Activated CD4-positive, alpha-beta T cell treated with anti-CD3 and anti-CD28 coated beads for 4 hours (primary cell): Measurements from ENCODE around the gene ARHGAP11B.
A peak's percentile ranks its signal among the peaks of the same experiment; 100 is the strongest.
"Not testable (repeated sequence)": the region's sequence is repeated elsewhere in the genome, so short reads cannot be mapped to it uniquely, and the experiment has no call there.

Experiments used
- DNase-seq, 2 donors: peaks; one replicate each; pipeline ENCODE4 v3.0.0-alpha.2; 2020

ARHGAP11B gene

DNA sequence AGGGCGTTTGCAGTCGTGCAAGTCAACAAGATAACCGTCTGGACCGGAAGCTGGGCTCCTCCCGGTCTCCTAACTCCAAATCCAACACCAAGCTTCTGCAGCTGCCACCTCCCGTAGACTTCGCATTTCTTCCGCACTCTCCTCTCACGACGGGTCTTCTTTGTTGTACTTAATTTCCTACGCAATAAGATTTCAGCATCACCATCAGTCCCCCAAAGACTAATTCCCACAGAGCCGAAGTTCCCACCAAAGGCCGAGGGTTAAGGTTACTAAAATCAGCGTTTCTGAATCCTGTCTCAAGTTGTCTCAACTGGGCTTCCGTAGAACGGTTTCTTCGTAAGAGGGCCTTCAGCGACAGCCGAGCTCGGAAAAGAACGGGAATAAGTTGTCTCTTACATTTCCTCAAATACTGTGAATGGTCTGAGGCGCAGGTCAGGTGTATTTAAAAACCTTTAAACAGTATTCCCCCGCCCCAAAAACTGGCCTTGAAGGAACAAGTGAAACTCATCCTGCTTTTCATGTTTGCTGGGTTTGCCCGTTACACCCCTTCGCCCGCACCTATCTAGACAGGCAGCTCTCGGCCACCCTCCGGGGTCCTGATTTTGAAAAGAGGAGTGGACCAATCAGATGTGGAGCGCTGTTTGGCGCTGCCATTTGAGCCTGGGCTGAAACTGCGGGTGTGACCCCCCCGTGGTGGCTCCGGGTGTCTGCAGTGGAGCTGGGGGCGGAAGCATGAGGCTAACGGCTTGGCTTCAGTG lies at the start of gene ARHGAP11B:
Gene ARHGAP11B (plus strand): TSS at position 693 of the 758 bp plus-strand sequence.
- peak; percentile 90 to 91 for DNase-seq

DNA sequence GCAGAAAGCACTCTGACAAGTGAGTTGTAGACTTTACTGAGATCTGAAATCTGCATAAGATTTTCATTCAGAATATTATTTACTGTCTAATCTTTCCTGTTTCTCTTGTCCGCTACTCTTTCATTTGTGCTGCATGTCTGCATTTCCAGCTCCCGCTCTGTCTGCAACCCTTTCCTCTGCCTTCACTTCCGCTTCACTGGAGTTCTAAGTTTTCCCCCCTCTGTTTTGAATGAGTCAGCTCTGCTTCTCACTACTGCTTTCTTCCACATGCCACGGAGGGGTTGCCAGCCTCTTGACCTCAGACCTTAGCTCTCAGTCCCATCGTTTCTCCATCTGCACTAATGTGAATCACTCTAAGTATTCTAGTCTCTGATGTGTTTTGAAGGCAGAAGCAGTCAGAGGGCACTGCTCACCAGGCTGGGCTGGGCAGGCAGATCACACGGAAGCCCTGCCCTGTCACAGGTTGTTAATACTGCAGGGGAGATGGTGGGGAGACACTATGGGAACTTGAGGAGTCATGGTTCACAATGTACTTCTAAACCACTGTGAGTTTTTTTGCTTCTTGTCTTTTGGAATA lies 46.4 kb upstream of the ARHGAP11B start:
- not testable (repeated sequence) for DNase-seq

GRCh38 chr15:30580716-30581115 lies 45.2 kb upstream of the ARHGAP11B start:
- not testable (repeated sequence) for DNase-seq

- not testable (repeated sequence) for DNase-seq
Measured at GRCh38 chr15:30598953-30599352, 27.0 kb upstream of the ARHGAP11B start.

- not testable (repeated sequence) for DNase-seq
Measured at GRCh38 chr15:30603796-30604195, 22.1 kb upstream of the ARHGAP11B start, which contains the start of gene GOLGA8H. Gene GOLGA8H (plus strand): TSS chr15:30604028. CDS start chr15:30604126, 98 bp downstream.

- not testable (repeated sequence) for DNase-seq
Measured at GRCh38 chr15:30612271-30612670, 13.7 kb upstream of the ARHGAP11B start.

DNA sequence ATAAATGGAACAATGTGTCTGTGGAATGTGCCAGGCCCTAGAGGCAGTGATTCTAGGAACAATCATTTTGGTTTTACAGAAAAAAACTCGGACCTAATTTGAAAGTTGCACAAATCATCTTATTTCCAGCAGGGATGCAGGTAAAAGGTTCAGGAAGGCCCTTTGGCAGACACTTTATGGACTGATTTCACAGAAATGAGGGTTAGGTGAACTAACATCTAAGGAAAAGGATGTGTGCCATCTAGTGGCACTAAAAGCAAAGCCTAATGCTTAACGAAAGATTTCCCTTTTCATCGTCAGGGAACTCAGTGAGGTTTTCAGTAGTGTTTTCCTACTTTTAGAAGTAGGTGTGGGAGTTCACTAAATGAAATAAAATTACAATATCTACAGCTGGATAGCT lies 4.6 kb upstream of the ARHGAP11B start:
- not testable (repeated sequence) for DNase-seq

- peak in 1 of 2 donors; percentile 6 for DNase-seq
Measured at GRCh38 chr15:30626194-30626565, 252 bp downstream of the ARHGAP11B start.

- not testable (repeated sequence) for DNase-seq
Measured at GRCh38 chr15:30626632-30627031, 704 bp downstream of the ARHGAP11B start.

DNA sequence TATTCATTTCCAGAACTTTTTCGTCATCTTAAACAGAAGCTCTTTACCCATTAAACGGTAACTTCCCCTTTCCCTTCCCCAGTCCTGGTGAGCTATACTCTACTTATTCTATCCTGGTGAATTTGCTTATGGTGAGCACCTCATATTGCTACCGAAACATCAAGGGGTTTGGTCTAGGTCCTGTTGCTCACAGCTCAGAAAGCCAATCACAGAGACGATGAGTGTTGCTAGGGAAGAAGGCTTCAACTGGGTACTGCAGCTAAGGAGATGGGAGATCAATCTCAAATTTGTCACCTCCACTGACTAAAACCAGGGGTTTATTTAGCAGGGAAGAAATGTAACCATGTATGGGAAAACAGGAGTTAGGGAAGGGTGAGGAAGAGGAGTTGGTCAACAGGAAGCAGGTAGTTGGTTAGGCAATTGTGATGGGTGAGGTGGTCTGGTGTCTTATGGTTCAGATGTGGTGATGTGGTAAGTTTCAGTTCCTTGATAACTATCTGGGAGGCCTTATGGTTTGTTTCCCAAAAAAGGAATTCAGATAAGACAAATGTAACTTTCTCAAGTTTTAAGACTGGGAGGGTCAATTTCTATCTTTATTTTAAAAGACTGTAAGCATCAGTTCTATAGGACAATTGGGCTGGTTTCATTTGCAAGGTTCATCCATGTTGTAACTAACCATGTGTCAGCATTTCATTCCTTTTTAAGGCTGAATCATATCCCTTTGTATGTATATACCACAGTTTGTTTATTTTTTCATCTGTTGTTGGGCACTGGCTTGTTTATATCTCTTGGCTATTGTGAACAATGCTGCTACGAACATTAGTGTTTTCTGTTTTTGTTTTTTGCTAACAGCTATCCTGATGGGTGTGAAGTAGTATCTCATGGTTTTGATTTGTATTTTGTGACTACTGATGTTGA lies 24.3 kb downstream of the ARHGAP11B start:
- no peak for DNase-seq

GRCh38 chr15:30661154-30661553 lies 35.2 kb downstream of the ARHGAP11B start:
- not testable (repeated sequence) for DNase-seq

GRCh38 chr15:30669621-30670020 lies 43.7 kb downstream of the ARHGAP11B start:
- DNase-seq = not testable (repeated sequence)

- DNase-seq = no peak
Measured at GRCh38 chr15:30670056-30670455, 44.1 kb downstream of the ARHGAP11B start.

DNA sequence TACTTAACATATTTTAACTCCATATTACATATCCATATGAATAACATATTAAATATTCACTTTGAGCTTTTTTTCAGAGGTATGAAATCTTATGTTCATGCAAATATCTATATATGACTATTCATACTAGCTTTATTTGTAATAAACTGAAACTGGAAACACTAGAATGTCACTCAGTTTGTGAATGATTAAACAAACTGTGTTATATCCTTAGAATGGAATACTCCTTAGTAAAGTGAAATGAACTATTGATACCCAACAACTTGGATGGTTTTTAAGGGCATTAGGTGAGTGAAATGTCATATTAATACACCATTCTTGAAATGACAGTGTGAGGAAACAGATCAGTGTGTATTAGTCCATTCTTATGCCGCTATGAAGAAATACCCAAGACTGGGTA lies 45.4 kb downstream of the ARHGAP11B start:
- DNase-seq = no peak

DNA sequence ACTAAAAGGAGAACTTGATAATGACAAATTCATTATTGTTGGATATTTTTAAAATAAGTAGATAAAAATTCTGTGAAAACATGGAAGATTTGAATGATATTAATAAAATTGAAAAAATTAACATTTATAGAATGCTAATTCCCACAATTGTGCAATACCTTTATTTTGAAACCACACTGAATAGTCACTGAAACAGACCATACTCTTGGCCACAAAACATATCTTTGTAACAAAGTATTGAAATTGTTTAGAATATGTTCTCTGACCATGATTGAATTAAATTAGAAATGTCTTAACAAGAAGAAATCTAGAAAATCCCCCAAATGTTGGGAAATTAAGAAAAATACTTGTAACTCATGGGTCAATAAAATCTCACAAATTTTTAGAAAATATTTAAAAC lies 49.2 kb downstream of the ARHGAP11B start:
- no peak for DNase-seq

DNA sequence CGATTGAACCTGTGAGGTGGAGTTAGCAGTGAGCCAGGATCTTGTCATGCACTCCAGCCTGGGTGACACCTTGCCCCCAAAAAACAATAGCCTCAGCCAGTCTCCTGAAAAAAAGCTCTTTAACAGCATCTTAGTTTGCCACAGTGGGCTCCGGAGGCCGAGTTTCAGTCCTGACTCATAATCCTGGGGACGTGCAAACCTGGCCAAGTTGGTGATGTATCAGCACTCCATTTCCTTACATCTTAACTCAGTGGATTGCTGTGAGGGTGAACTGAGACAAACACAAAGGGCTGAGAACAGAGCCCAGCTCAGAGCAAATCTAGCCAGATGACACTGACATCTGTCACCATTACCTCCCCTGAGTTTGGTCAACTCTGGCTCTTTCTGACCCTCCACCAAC lies 50.0 kb downstream of the ARHGAP11B start:
- not testable (repeated sequence) for DNase-seq

GRCh38 chr15:30680997-30681396 lies 55.1 kb downstream of the ARHGAP11B start:
- not testable (repeated sequence) for DNase-seq

DNA sequence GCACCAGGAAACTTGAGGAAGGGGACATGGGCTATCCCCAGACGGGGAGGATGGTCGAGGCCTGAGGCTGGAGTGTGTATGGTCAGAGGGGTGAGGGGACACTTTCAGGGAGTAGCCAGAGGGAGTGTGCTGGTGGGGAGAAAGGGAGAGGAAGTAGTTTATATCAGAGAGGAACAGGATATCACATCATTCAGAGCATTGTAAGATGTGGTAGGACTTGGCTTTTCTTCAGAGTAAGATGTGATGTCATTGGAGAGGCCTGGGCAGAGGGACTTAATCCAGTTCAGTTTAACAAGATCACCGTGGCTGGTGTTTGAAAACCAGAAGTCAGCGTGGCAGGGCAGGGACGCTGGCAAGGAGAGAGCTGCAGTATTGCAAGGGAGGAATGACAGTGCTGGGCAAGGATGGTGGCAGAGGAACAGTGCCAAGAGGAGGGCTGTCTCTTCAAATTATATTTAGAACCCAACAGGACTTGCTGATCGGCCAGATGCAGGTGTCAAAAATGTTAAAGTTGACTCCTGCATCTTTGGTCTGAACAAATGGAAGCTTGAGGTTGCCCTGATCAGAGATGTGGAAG lies 59.9 kb downstream of the ARHGAP11B start:
- DNase-seq = not testable (repeated sequence)

- not testable (repeated sequence) for DNase-seq
Measured at GRCh38 chr15:30686651-30687050, 60.7 kb downstream of the ARHGAP11B start.
